Small intestine (tissue), 7 donors: ENCODE results near the gene FTCD. TPM values are rescaled to one million over a fixed set of nuclear protein-coding genes. Genes with fewer than 3 reads are reported as not detected.

Experiments
- DNase-seq, 2 donors: peaks; one replicate each; pipeline versions ENCODE4 v3.0.0 to v3.0.0-alpha.2; 2013
- FAIRE-seq: peaks from 2 replicates; lab custom pipeline; 2012; peaks lifted over from hg19 to GRCh38; lab: Jason Lieb, UNC
- H3K27ac ChIP-seq, 3 donors: one replicate each; pipeline ENCODE4 v1.5.1; 2013; ENCODE audit warnings: low read length in 2 of 3, mild to moderate bottlenecking in 2 of 3, control low read depth in 1 of 3, inconsistent platforms in 1 of 3, low read depth in 1 of 3, moderate library complexity in 1 of 3
- H3K27me3 ChIP-seq, 3 donors: one replicate each; pipeline ENCODE4 v1.6.1; 2013; ENCODE audit warnings: low read length in 3 of 3, inconsistent platforms in 1 of 3; ENCODE audit not compliant: control insufficient read depth in 3 of 3, insufficient read depth in 3 of 3
- H3K36me3 ChIP-seq, 3 donors: one replicate each; pipeline ENCODE4 v1.6.1; 2013; ENCODE audit warnings: low read length in 3 of 3, inconsistent platforms in 1 of 3, low read depth in 1 of 3, mild to moderate bottlenecking in 1 of 3, moderate library complexity in 1 of 3; ENCODE audit not compliant: control insufficient read depth in 3 of 3, insufficient read depth in 2 of 3
- H3K4me1 ChIP-seq, 3 donors: one replicate each; pipeline ENCODE4 v1.6.1; 2013; ENCODE audit warnings: low read length in 2 of 3, inconsistent platforms in 1 of 3, low read depth in 1 of 3, mild to moderate bottlenecking in 1 of 3, moderate library complexity in 1 of 3; ENCODE audit not compliant: control insufficient read depth in 3 of 3, insufficient read depth in 2 of 3
- H3K4me3 ChIP-seq, 3 donors: one replicate each; pipeline ENCODE4 v1.5.1; 2013; ENCODE audit warnings: low read length in 3 of 3, control low read depth in 1 of 3, inconsistent platforms in 1 of 3, low read depth in 1 of 3, mild to moderate bottlenecking in 1 of 3, moderate library complexity in 1 of 3
- H3K9me3 ChIP-seq, 2 donors: one replicate each; pipeline ENCODE4 v1.6.1; 2013; ENCODE audit warnings: low read depth in 1 of 2, low read length in 1 of 2; ENCODE audit not compliant: control insufficient read depth in 2 of 2, insufficient read depth in 1 of 2
- WGBS, 3 donors: extraction: QIAGEN DNeasy Blood & Tissue Kit; methylation state at CpG; one replicate each; pipeline ENCODE4 v1.1.7; 2013; 5-methylcytosine and 5-hydroxymethylcytosine counted together
- polyA plus RNA-seq, 4 donors: library from polyadenylated mRNA; stranded (reverse) in 3 of 4; unstranded in 1 of 4; fragments of 200-250 nt in 3 of 4; fragments of 120-200 nt in 1 of 4; gene quantifications; one replicate each; pipeline versions ENCODE4 v1.2.1 to v1.2.3, GENCODE V29; 2013
- donor health status: healthy with polysubstance abuse.
- donor health status: control.
- donor health status: control.
- donor health status: Bipolar disorder and iron deficiency.
- donor health status: healthy.

The FTCD gene
- polyA plus RNA-seq, 4 donors, result 0.31 to 71.8 (median 39.0) TPM

DNA sequence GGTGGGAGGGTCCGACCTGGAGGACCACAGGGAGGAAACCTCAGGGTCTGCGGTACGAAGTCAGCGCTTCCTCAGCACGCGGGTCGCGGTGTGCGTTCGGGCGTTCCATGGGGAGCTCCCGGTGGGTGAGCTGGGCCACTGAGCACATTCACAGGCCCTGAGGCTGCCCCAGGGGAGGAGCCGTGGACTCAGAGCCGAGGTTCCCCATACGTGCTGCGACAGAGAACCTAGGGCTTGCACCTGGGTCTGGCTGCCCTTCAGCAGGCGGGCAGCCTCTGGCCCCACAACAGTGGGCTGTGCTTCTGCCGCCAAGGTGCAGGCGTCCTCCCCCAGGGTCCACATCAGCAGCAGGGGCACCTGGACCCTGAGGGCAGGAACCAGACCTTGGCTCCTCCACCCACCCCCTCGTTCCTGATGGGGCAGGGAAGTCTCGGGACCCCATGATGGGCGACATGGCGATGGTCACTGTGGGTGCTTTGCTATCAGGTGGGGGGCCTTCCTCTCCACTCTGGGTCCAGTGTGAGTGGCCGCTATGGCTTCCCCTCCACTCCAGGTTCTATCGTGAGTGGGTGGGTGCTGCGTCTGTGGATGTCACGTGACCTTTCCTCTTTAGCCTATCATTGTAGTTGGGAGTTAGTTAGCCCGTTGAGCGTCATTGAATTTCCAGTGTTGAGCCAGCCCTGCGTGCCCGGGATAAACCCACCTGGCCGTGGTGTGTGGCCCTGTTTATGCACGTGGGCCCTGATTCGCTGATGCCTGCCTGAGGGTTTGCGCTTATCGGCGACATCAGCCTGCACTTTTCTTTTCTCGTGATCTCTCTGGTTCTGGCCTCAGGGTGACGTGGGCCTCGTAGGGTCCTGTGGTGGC lies 27.9 kb downstream of the FTCD start:
- no peak for FAIRE-seq
- H3K36me3 ChIP-seq, result peaks cover 0 to 25% (median 1%) of the 10 kb centered on the region in 3 donors
- no peak for DNase-seq
- WGBS, 3 donors, result 84 to 86% (median 86%) methylated on average over 40 of the region's 40 CpGs
- no peaks in the 10 kb centered on the region for H3K27me3 ChIP-seq
- no peaks in the 10 kb centered on the region for H3K9me3 ChIP-seq
- no peak overlapping the region for H3K27ac ChIP-seq
- H3K4me1 ChIP-seq, result no peaks in the 10 kb centered on the region
- H3K4me3 ChIP-seq, result no peak overlapping the region

GRCh38 chr21:46126309-46127238 lies 28.8 kb downstream of the FTCD start:
- no peak for DNase-seq
- WGBS, 3 donors, result 76 to 81% (median 80%) methylated on average over 30 to 32 of the region's 32 CpGs

GRCh38 chr21:46125846-46126301 lies 29.5 kb downstream of the FTCD start:
- FAIRE-seq (no peak), DNase-seq (no peak)
- Histone ChIP-seq H3K27me3 (no peaks in the 10 kb centered on the region), H3K9me3 (no peaks in the 10 kb centered on the region), H3K27ac (no peak overlapping the region), H3K4me3 (no peak overlapping the region), H3K4me1 (no peaks in the 10 kb centered on the region), H3K36me3 (peaks cover 0 to 35% (median 2%) of the 10 kb centered on the region in 3 donors)
- WGBS, 3 donors, result 87 to 90% (median 89%) methylated on average over 42 to 47 of the region's 47 CpGs

More at GRCh38 chr21:46126309-46127238, 28.8 kb downstream of the FTCD start:
- no peaks in the 10 kb centered on the region for H3K4me1 ChIP-seq
- no peak overlapping the region for H3K4me3 ChIP-seq
- no peaks in the 10 kb centered on the region for H3K27me3 ChIP-seq
- no peaks in the 10 kb centered on the region for H3K9me3 ChIP-seq
- H3K36me3 ChIP-seq, result peaks cover 0 to 30% (median 2%) of the 10 kb centered on the region in 3 donors
- H3K27ac ChIP-seq, result no peak overlapping the region
- FAIRE-seq, result no peak

- DNase-seq (no peak), FAIRE-seq (no peak)
- Histone ChIP-seq H3K4me1 (no peaks in the 10 kb centered on the region), H3K4me3 (no peak overlapping the region), H3K27ac (no peak overlapping the region), H3K27me3 (no peaks in the 10 kb centered on the region), H3K36me3 (peaks cover 0 to 40% (median 2%) of the 10 kb centered on the region in 3 donors), H3K9me3 (no peaks in the 10 kb centered on the region)
- WGBS, 3 donors, result 86 to 88% (median 88%) methylated on average over 46 to 49 of the region's 49 CpGs
Measured at GRCh38 chr21:46124926-46125845, 30.2 kb downstream of the FTCD start.

DNA sequence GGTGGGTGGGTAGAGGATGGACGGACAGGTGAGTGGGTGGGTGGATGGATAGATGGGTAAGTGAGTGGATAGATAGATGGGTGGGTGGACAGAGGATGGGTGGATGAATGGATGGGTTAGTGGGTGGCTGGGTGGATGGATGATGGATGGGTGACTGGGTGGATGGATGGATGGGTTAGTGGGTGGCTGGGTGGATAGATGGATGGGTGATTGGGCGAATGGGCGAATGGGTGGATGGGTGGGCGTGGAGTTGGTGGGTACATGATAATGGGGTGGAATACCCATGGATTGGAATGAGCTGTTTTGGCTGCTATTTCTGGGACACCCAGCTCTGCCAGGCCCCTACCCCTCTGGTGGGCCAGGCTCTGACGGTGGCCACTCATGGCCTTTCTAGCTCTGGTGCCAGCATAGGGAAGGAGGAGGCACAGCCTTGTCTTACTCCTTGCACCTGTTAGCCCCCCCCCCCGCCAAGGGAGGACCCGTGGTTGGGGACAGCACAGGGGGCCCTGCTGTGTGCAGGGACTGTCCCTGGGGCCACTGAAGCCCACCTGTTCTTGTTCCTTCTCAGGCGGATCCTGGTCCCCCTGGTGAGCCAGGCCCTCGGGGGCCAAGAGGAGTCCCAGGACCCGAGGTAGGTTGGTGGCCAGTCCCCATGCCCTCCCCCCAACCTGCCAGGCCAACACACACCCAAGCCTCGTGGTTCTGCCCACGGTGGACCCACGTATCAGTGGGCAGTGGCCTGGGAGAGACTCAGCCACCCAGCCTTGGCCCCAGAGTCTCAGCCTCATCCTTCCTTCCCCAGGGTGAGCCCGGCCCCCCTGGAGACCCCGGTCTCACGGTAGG lies 31.1 kb downstream of the FTCD start:
- Histone ChIP-seq H3K9me3 (no peaks in the 10 kb centered on the region), H3K27ac (no peak overlapping the region), H3K4me1 (no peaks in the 10 kb centered on the region), H3K4me3 (no peak overlapping the region), H3K36me3 (peaks cover 0 to 42% (median 2%) of the 10 kb centered on the region in 3 donors), H3K27me3 (no peaks in the 10 kb centered on the region)
- 84 to 89% (median 88%) methylated on average over 16 of the region's 16 CpGs for WGBS, 3 donors
- FAIRE-seq (no peak), DNase-seq (no peak)

- H3K27me3 ChIP-seq, result no peaks in the 10 kb centered on the region
- no peak overlapping the region for H3K4me3 ChIP-seq
- 77 to 85% (median 79%) methylated on average over 10 to 12 of the region's 12 CpGs for WGBS, 3 donors
- no peak for DNase-seq
- peaks cover 0 to 51% (median 2%) of the 10 kb centered on the region in 3 donors for H3K36me3 ChIP-seq
- no peaks in the 10 kb centered on the region for H3K4me1 ChIP-seq
- H3K27ac ChIP-seq, result no peak overlapping the region
- no peaks in the 10 kb centered on the region for H3K9me3 ChIP-seq
- FAIRE-seq, result no peak
Measured at GRCh38 chr21:46122758-46123683, 32.4 kb downstream of the FTCD start.
